NCI-H1105 treated with DMSO at 0.1 percent for 48 hours (cell line): ENCODE data around the gene MAPK4.

Experiments used
- DNase-seq: peaks from one replicate; lab custom pipeline; 2025; lab: John Stamatoyannopoulos, UW

The MAPK4 gene

GRCh38 chr18:50653402-50654093 lies 93.7 kb downstream of the MAPK4 start:
- no peak for DNase-seq

- no peak for DNase-seq
Measured at GRCh38 chr18:50654211-50654610, 94.3 kb downstream of the MAPK4 start.

GRCh38 chr18:50654658-50655550 lies 95.0 kb downstream of the MAPK4 start:
- no peak for DNase-seq

- no peak for DNase-seq
Measured at GRCh38 chr18:50656396-50656795, 96.5 kb downstream of the MAPK4 start.

GRCh38 chr18:50656841-50657470 lies 97.1 kb downstream of the MAPK4 start:
- no peak for DNase-seq

GRCh38 chr18:50658601-50659000 lies 98.7 kb downstream of the MAPK4 start:
- DNase-seq: no peak

- DNase-seq: no peak
Measured at GRCh38 chr18:50659091-50660003, 99.5 kb downstream of the MAPK4 start.

- no peak for DNase-seq
Measured at GRCh38 chr18:50661013-50661412, 101.1 kb downstream of the MAPK4 start.

GRCh38 chr18:50662177-50662576 lies 102.3 kb downstream of the MAPK4 start:
- DNase-seq: no peak

- no peak for DNase-seq
Measured at GRCh38 chr18:50662775-50663383, 103.0 kb downstream of the MAPK4 start.

GRCh38 chr18:50663626-50664441 lies 103.9 kb downstream of the MAPK4 start:
- no peak for DNase-seq

- no peak for DNase-seq
Measured at GRCh38 chr18:50665015-50665414, 105.1 kb downstream of the MAPK4 start.

GRCh38 chr18:50665519-50665918 lies 105.6 kb downstream of the MAPK4 start:
- DNase-seq: no peak

- DNase-seq: no peak
Measured at GRCh38 chr18:50666536-50666935, 106.6 kb downstream of the MAPK4 start.

GRCh38 chr18:50671376-50671775 lies 111.5 kb downstream of the MAPK4 start:
- no peak for DNase-seq

- no peak for DNase-seq
Measured at GRCh38 chr18:50674307-50674980, 114.6 kb downstream of the MAPK4 start.

- no peak for DNase-seq
Measured at GRCh38 chr18:50675043-50675442, 115.2 kb downstream of the MAPK4 start.

- no peak for DNase-seq
Measured at GRCh38 chr18:50678651-50679050, 118.8 kb downstream of the MAPK4 start.

GRCh38 chr18:50679056-50679455 lies 119.2 kb downstream of the MAPK4 start:
- DNase-seq: no peak

- DNase-seq: no peak
Measured at GRCh38 chr18:50679656-50680055, 119.8 kb downstream of the MAPK4 start.
